Activated T-cell treated with anti-CD3 and anti-CD28 coated beads for 4 hours (primary cell): ENCODE results near the gene KLHL17.
"Not testable (repeated sequence)": the region's sequence is repeated elsewhere in the genome, so short reads cannot be mapped to it uniquely, and the experiment has no call there.

ENCODE experiments used
- DNase-seq: peaks from one replicate; pipeline ENCODE4 v3.0.0-alpha.2; 2020

The KLHL17 gene

DNA sequence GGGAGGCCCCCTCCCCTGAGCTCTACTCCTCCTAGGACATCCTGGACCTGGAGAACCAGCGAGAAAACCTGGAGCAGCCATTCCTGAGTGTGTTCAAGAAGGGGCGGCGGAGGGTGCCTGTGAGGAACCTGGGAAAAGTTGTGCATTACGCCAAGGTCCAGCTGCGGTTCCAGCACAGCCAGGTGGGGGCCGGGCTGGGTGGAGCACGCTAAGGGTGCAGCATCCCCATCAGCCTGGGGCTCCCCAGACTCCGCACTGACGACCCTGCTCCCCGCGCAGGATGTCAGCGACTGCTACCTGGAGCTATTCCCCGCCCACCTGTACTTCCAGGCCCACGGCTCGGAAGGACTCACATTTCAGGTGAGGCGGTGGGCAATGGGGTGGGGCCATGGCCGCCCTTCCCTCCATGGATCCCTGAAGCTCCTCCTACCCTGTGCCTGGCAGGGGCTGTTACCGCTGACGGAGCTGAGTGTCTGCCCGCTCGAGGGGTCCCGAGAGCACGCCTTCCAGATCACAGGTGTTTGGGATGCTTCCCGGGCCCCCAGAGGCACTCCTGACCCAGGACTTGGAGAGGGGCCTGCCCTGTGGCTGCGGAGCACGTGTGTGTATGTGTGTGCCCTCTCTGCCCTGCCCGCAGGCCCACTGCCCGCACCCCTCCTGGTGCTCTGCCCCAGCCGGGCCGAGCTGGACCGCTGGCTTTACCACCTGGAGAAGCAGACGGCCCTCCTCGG, 10.0 kb downstream of the KLHL17 start:
- DNase-seq, result no peak

DNA sequence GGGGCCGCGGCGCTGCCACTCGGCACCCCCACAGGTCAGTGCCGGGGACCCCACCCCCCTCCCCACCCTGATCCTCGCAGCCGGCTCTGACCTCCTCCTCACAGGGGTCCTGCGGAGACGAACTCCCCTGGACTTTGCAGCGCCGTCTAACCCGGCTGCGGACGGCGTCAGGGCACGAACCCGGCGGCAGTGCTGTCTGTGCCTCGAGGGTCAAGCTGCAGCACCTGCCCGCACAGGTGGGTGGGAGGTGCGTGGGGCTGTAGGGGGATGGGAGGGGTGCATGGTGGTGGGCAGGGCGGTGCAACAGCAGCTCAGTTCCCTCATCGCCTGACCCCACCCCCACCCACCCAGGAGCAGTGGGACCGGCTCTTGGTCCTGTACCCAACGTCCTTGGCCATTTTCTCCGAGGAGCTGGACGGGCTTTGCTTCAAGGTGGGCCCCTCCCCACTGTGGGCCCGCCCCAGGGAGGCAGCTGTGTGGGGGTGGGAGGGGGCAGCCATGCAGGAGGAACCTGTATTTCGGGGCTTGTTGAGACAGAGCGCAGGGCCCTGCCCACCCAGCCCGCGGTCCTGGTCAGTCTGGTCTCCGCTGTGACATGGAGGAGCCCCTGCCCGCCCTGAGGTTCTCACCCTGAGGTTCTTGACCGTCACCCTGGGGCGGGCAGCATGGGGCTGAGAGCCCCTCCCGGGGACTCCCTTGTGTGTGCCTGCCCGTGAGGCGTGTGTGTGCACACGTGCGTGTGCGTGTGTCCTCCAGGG, 10.8 kb downstream of the KLHL17 start:
- no peak for DNase-seq

DNA sequence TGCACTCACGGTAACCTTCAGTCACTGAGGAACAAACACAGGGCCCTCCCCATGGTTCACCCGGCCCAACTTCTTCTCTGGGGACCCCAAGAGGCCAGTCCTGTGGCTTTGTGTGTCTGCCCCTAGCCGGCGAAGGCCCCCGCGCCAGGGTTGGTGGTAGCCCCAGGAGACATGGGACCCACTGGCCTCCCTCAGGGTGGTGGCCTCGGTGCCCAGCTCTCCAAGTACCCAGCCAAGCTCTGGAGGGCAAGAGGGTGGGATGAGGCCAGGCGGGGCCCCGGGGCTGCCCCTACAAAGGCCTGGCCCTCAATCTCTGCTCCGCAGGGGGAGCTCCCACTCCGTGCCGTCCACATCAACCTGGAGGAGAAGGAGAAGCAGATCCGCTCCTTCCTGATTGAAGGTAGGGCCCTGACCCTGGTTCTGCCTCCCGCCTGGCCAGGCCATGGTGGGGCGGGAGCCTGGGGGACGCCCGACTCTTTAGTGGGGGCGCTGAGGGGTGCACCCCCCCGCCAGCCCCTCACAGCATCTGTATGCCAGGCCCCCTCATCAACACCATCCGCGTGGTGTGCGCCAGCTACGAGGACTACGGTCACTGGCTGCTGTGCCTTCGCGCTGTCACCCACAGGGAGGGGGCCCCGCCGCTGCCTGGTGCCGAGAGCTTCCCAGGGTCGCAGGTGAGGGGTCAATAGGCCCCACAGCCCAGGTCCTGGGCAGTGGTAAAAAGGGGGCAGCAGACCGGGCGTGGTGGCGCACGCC, 11.5 kb downstream of the KLHL17 start:
- DNase-seq, result no peak

DNA sequence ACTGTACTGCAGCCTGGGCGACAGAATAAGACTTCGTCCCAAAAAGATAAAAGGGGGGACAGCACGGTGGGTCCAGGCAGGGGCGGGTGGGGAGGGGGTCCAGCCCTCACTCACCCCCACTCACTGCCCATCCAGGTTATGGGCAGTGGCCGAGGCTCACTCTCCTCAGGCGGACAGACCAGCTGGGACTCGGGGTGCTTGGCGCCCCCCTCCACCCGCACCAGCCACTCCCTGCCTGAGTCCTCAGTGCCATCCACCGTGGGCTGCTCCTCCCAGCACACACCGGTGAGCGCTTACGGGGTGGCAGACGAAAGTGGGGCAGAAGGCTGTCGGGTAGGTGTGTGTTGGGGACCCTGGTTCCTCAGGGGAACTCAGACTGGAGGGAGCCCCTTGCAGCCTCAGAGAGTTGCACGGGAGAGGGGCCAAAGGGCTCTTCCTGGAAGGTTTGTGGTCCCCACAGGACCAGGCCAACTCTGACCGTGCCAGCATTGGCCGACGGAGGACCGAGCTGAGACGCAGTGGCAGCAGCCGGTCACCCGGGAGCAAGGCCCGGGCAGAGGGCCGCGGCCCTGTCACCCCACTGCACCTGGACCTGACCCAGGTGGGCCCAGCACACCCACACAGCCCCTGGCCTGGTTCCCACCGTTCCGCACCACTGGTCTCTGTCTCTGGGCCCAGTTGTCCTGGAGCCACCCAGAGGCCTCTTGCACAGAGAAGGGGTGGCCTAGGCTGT, 12.5 kb downstream of the KLHL17 start:
- no peak for DNase-seq

DNA sequence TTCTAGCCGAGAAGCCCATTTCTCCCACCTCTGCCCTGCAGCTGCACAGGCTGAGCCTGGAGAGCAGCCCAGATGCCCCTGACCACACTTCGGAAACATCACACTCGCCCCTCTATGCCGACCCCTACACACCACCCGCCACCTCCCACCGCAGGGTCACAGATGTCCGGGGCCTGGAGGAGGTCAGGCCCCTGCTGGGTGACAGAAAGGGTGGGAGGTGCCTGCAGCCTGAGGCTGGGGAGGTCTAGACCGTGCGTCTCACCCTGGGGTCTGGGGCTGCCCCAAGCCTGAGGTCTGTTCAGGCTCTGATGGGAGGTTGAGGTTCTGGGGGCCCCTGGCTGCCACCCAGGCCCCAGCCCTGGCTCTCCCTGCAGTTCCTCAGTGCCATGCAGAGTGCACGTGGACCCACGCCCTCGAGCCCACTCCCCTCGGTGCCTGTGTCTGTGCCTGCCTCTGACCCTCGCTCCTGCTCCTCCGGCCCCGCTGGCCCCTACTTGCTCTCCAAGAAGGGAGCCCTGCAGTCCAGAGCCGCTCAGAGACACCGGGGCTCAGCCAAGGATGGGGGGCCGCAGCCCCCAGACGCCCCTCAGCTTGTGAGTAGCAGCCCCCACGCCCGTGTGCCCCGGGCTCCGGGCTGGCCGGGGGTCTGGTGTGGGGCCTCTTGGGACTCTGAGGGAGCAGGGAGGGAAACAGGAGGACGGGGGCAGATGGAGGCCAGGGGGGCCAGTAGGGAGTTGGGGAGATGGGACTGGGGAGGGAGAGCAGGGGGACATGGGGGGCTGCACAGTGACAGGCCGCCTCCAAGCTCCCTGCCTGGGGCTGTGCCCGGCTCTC, 13.3 kb downstream of the KLHL17 start:
- DNase-seq, result no peak

DNA sequence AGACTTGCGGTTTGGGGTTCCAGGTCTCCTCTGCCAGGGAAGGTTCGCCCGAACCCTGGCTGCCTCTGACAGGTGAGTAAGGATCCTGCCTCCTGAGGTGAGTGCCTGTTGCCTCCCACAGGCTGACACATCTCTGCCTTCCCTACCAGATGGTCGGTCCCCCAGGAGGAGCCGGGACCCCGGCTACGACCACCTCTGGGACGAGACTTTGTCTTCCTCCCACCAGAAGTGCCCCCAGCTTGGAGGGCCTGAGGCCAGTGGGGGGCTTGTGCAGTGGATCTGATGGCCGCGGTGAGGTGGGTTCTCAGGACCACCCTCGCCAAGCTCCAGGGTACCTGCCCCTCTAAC, 13.9 kb downstream of the KLHL17 start:
- DNase-seq, result no peak

DNA sequence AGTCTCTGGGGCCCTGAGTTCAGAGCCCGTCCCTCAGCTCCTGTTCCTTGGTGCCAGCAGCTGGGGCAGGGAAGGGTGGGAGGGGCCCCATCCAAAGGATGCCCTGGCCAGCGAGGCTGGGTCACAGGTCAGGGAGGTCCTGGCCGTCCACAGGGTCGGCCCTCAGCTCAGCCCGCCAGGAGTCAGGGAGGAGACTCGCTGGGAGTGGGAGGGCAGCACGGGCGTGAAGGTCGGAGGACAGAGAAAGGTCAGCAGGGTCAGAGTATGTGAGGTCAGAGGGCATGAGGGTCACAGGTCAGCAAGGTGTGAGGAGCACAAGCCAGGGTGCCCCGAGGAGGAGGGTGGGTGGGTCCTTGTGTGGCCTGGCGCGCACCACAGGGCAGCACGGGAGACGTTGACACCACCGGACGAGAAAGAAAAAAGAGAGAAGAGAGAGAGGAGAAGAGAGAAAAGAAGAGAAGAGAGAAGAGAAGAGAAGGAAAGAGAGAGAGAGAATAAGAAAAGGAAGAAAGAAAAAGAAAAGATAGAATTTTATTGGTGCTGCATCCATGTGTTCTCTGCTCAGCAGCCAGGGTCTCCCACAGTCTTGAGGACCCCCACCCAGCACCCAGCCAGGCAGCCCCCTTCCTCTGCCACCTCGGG, 14.4 kb downstream of the KLHL17 start:
- no peak for DNase-seq

DNA sequence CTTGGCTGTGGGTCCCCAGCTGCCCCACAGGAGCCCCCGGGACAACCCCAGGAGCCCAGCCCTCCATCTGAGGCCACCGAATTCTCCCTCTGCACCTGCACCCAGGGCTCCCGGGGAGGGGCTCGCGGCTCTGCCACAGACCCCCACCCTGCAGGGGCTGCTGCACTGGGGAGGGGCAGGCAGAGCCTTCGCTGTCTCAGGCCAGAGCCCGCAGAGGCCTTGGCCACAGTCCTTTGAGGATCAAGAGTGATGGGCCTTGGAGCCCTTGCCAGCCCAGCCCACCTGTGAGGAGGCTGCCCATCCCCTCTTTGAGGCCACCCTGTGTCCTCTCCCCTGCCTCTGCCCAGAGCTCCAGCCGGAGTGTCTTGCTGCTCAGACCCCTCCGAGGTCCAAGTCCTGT, 15.0 kb downstream of the KLHL17 start:
- no peak for DNase-seq

DNA sequence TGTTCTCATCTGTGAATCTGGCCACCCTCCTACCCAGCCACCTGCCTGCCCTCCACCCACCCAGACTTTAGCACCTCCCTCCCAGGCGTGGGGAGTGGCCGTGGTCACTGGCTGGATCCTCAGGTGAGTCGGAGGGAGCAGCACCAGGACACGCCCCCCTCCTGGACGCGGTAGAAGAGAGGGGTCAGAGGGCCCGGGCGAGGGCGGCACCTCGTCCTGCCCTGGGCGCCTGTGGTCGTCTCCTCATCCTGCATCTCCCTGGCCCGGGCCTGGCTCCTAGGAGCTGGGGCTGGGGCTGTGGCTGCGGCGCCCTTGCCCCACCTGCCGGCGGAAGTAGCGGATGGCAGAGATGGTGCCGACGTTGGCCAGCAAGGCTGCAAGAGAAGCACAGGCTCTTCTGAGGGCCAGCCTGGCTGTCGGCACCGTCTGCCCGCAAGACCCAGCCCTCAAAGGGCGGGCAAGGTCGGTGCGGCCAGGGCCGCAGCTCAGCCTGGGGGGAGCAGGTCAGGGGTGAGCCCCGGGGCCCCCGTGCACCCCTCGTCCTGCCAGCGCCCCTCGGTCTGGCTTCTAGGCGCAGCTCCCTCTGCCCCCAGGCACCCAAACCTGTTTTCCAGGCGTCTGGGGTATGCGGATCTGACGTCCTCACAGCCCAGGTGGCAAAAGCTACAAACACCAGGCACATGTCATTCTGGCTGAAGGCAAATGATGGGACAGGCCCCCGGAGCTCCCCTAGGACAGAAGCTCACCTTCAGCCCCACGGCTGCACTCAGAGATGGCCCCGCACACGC, 15.7 kb downstream of the KLHL17 start:
- peak; percentile 47 for DNase-seq

DNA sequence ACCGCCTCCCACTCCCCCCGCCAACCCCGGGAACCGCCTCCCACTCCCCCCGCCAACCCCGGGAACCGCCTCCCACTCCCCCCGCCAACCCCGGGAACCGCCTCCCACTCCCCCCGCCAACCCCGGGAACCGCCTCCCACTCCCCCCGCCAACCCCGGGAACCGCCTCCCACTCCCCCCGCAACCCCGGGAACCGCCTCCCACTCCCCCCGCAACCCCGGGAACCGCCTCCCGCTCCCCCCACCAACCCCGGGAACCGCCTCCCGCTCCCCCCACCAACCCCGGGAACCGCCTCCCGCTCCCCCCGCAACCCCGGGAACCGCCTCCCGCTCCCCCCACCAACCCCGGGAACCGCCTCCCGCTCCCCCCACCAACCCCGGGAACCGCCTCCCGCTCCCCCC, 16.4 kb downstream of the KLHL17 start:
- not testable (repeated sequence) for DNase-seq

DNA sequence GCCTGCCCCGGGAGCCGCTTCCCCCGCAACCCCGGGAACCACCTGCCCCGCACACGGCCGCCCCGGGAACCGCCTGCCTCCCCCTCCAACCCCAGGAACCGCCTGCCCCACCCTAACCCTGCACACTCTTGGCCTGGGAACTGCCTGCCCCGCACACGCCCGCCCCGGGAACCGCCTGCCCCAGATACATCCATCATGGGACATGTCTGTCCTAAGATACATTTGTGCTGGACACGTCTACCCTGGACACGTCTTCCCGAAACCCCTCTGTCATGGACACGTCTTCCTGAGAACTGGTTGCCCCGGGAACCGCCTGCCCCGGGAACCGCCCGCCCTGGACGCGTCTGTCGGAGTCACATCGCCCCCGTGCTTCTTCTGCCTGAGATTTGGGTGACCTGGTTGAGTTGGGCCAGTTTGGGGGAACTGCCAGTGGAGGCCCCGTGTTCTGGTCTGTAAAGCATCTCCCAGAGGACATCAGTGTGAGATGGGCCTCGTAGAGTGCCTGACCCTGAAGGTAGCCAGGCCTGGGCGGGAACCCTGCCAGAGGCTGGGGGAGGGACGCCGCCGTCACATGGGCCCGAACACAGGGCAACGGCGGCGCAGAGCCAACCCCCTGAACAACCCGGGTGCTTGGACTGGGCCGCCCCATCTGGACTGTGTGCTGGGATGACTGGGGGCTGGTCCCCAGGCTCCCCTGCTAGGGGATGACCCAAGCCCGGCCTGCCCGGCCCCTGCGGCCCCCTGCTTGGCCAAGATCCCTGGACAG, 17.9 kb downstream of the KLHL17 start:
- DNase-seq, result no peak

DNA sequence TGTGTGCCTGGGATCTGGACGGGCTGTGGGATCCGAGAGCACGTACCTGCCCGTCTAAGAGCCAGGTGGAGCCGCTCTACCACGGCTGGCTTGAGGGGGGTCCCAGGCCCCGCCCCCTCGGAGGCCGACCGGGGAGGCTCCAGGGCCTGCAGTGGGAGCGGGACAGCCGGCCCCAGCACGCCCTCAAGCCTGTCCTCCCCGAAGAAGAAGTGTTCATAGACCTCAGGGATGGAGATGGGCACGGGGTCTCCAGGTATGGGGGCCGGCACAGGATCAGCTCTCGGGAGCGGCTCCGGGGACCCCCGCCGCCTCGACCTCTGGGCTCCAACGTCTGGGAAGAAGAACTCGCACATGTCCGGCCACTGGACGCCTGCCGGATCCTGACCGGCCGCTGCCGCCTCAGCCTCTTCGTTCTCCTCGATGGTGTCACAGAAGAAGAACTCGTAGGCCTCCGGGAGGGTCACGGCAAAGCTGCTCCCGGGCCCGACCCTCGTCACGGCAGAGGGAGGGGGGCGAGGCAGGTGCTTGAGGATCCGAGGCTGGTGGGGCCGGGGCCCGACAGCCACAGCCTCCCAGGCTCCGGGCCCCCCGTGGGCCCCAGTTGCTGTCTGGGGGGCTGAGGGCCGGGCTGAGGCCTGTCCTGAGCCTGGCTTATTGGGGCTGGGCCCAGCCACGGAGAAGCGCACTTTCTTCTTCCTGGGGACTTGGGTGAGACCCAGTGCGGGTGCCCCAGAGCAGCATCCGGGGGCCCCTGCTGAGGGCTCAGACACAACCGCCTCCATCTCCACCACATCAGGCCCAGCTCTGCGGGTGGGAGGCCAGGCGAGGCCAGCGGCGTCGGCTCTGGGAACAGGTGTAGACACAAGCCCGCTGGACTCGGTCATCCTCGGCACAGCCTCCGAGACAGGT, 18.7 kb downstream of the KLHL17 start:
- no peak for DNase-seq

DNA sequence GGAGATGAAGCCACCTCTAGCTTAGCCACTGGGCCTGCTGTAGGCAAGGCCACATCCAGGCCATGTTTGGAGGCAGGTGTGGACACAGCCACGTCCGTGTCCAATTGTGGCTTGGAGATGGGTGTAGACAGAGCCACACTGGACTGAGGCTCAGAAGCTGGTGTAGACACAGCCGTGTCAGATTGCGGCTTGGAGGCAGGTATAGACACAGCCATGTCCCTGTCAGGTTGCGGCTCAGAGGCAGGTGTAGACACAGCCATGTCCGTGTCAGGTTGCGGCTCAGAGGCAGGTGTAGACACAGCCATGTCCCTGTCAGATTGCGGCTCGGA, 19.3 kb downstream of the KLHL17 start:
- no peak for DNase-seq

DNA sequence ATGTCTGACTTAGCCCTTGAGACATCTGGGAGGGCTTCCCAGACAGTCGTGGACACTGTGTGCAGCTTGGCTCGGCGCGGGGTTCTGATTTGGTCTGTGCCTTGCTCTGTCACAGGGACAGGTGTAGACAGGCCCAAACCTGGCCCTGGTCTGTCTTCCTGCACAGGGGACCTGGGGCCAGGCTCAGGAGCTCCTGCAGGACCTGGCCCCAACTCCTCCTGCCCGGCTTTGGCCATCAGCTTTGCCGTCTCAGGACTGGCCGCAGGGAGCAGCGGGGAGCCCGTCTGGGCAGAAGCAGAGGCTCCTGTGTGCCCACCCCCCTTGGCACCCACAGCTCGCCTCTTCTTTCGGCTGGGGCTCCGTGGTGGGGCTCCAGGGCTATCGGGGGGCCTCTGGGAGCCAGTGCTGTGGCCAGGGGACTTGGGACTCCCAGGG, 19.8 kb downstream of the KLHL17 start:
- no peak for DNase-seq

DNA sequence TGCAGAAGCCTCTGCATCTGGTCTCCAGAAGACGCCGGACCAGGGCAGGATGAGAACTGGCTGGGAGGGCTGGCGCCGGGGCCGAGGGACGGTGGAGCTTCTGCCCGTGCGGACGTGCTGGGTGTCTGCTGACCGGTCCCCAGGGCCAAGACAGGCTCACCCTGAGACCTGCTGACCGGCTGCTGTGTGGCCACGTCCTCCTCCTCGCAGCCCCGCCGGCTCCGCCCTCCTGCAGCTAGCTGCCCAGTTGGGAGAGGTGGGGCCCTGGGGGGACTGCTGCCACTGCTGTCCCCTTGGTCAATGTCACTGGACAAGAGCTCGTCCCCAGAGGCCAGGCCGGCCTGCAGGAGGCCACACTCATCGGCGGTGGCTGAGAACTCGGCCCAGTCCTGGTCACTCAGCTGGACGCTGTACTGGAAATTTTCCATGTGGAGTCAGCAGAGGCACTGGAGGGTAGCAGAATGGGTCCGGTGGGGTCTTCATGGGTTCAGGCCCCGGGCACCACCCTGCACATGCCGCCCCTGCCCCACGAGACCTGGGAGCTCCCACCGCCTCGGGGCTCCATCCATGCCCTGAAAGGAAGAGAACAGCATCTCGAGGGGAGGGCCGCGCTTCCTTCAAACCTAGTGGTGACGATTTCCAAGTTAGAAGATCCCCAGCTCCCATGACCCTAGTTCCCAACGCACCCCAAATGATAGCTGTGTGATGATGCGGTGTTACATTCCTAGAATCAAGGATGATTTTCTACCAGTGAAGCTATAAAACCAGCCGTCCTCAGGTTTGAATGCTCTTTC, 20.4 kb downstream of the KLHL17 start:
- no peak for DNase-seq

DNA sequence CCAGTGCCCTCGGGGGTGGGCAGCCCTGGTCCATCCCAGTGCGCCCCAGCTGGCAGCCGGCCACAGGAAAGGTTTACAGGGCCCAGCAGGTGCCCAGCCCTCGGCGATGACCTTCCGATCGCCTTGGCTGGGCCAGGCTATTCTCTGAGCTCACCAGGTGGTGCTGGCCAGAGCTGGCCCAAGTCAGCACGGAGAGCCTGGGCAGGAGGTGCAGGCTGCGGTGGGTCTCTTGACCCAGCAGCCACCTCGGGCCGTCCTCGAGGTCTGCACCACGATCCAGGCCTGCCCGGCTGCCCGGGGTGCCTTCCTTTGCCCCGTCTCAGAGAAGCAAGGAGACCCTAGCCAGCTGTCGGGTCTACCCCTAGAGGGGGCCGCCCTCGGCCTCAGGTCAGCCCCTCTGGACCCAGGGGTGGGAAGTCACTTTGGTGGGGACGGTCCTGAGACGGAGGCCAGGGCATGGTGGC, 21.1 kb downstream of the KLHL17 start:
- DNase-seq, result no peak

DNA sequence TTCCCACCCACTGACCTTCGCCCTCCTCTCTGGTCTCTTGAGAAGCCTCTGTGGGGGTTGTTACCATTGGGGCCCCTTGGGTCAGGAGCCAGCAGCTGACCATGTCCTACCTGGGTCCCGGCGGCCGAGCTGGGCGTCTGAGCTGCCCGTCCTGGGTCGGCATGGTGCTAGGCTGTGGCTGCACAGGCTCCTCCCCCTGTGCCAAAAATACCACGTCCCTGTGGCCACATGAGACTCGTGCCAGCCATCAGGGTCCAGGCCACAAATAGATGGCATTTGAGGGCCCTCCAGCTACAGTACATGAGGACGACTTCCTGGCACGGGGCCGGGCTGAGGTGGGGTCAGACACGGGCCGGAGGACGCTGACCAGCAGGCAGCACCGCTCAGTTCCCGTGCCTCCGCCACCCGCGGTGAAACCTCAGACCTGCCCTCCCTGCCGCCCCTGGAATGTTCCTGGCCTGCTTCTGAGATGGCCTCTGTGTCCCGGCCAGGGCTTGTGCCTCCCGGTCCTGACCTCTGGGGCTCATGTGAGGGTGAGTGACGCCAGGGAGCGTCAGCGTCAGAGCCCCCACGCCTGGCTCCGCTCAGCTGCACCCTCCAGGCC, 21.7 kb downstream of the KLHL17 start, which contains the start of gene PERM1:
Gene PERM1, minus strand, starts transcription at position 139 of the 604 bp plus-strand sequence. CDS start 1,064 bp downstream, outside the sequence.
- no peak for DNase-seq
